ENCODE results near the gene ATP8A1. TPM values are rescaled to one million over a fixed set of nuclear protein-coding genes. Genes with fewer than 3 reads are reported as not detected.

ATP8A1 gene
- total RNA-seq, 2 donors from 2014 or later: 17.0 to 29.2 TPM

GRCh38 chr4:42453612-42454011 is 203.3 kb downstream of the ATP8A1 start:
- Mint-ChIP-seq H3K27ac (no peak overlapping the region), H3K36me3 (ENCODE audit: low read depth) (peaks cover 61% of the 10 kb centered on the region), H3K27me3 (no peaks in the 10 kb centered on the region), H3K4me3 (no peak overlapping the region), H3K9me3 (no peaks in the 10 kb centered on the region), H3K4me1 (no peaks in the 10 kb centered on the region)
- no peak for ATAC-seq (replicated peaks)

- no peak for ATAC-seq (replicated peaks)
Observed at GRCh38 chr4:42452823-42453222, 204.1 kb downstream of the ATP8A1 start.

GRCh38 chr4:42446823-42447222 is 210.1 kb downstream of the ATP8A1 start:
- Mint-ChIP-seq H3K9me3 (no peaks in the 10 kb centered on the region), H3K27me3 (no peaks in the 10 kb centered on the region), H3K36me3 (ENCODE audit: low read depth) (peaks cover 81% of the 10 kb centered on the region), H3K4me1 (no peaks in the 10 kb centered on the region), H3K27ac (no peak overlapping the region), H3K4me3 (no peak overlapping the region)
- no peak for ATAC-seq (replicated peaks)

More at GRCh38 chr4:42452823-42453222, 204.1 kb downstream of the ATP8A1 start:
- Mint-ChIP-seq H3K4me3 (no peak overlapping the region), H3K27me3 (no peaks in the 10 kb centered on the region), H3K36me3 (ENCODE audit: low read depth) (peaks cover 61% of the 10 kb centered on the region), H3K9me3 (no peaks in the 10 kb centered on the region), H3K4me1 (no peaks in the 10 kb centered on the region), H3K27ac (no peak overlapping the region)

GRCh38 chr4:42445038-42445437 is 211.9 kb downstream of the ATP8A1 start:
- peaks cover 75% of the 10 kb centered on the region for H3K36me3 Mint-ChIP-seq (ENCODE audit: low read depth)
- H3K27ac Mint-ChIP-seq: no peak overlapping the region
- H3K4me1 Mint-ChIP-seq: no peaks in the 10 kb centered on the region
- H3K9me3 Mint-ChIP-seq: no peaks in the 10 kb centered on the region
- no peak overlapping the region for H3K4me3 Mint-ChIP-seq
- H3K27me3 Mint-ChIP-seq: no peaks in the 10 kb centered on the region
- ATAC-seq (replicated peaks): peak; percentile 54

GRCh38 chr4:42442601-42443000 is 214.3 kb downstream of the ATP8A1 start:
- Mint-ChIP-seq H3K4me1 (no peaks in the 10 kb centered on the region), H3K4me3 (no peak overlapping the region), H3K9me3 (no peaks in the 10 kb centered on the region), H3K36me3 (ENCODE audit: low read depth) (peaks cover 86% of the 10 kb centered on the region), H3K27me3 (no peaks in the 10 kb centered on the region), H3K27ac (no peak overlapping the region)
- ATAC-seq (replicated peaks): no peak

GRCh38 chr4:42440083-42440482 is 216.8 kb downstream of the ATP8A1 start:
- Mint-ChIP-seq H3K4me1 (no peaks in the 10 kb centered on the region), H3K27ac (no peak overlapping the region), H3K36me3 (ENCODE audit: low read depth) (peaks cover 90% of the 10 kb centered on the region), H3K9me3 (no peaks in the 10 kb centered on the region), H3K27me3 (no peaks in the 10 kb centered on the region), H3K4me3 (no peak overlapping the region)
- ATAC-seq (replicated peaks): no peak

GRCh38 chr4:42436928-42437565 is 219.9 kb downstream of the ATP8A1 start:
- no peak overlapping the region for H3K27ac Mint-ChIP-seq
- H3K9me3 Mint-ChIP-seq: no peaks in the 10 kb centered on the region
- H3K4me1 Mint-ChIP-seq: no peaks in the 10 kb centered on the region
- H3K36me3 Mint-ChIP-seq (ENCODE audit: low read depth): peaks cover 73% of the 10 kb centered on the region
- H3K27me3 Mint-ChIP-seq: no peaks in the 10 kb centered on the region
- no peak for ATAC-seq (replicated peaks)
- no peak overlapping the region for H3K4me3 Mint-ChIP-seq

GRCh38 chr4:42428036-42428435 is 228.9 kb downstream of the ATP8A1 start:
- no peak overlapping the region for H3K4me3 Mint-ChIP-seq
- no peaks in the 10 kb centered on the region for H3K4me1 Mint-ChIP-seq

GRCh38 chr4:42425146-42426065 is 231.5 kb downstream of the ATP8A1 start:
- no peak overlapping the region for H3K27ac Mint-ChIP-seq
- H3K9me3 Mint-ChIP-seq: no peaks in the 10 kb centered on the region
- no peak overlapping the region for H3K4me3 Mint-ChIP-seq
- H3K27me3 Mint-ChIP-seq: no peaks in the 10 kb centered on the region
- no peaks in the 10 kb centered on the region for H3K4me1 Mint-ChIP-seq
- H3K36me3 Mint-ChIP-seq (ENCODE audit: low read depth): peaks cover 71% of the 10 kb centered on the region
- no peak for ATAC-seq (replicated peaks)

More at GRCh38 chr4:42428036-42428435, 228.9 kb downstream of the ATP8A1 start:
- ATAC-seq (replicated peaks): no peak
- no peaks in the 10 kb centered on the region for H3K9me3 Mint-ChIP-seq
- H3K36me3 Mint-ChIP-seq (ENCODE audit: low read depth): peaks cover 49% of the 10 kb centered on the region
- H3K27me3 Mint-ChIP-seq: no peaks in the 10 kb centered on the region
- H3K27ac Mint-ChIP-seq: no peak overlapping the region

GRCh38 chr4:42420140-42420539 is 236.8 kb downstream of the ATP8A1 start:
- Mint-ChIP-seq H3K4me3 (no peak overlapping the region), H3K36me3 (ENCODE audit: low read depth) (peaks cover 75% of the 10 kb centered on the region), H3K9me3 (no peaks in the 10 kb centered on the region), H3K27ac (no peak overlapping the region), H3K27me3 (no peaks in the 10 kb centered on the region), H3K4me1 (no peaks in the 10 kb centered on the region)
- ATAC-seq (replicated peaks): no peak

- H3K4me1 Mint-ChIP-seq: no peaks in the 10 kb centered on the region
- H3K9me3 Mint-ChIP-seq: no peaks in the 10 kb centered on the region
- ATAC-seq (replicated peaks): no peak
- peaks cover 88% of the 10 kb centered on the region for H3K36me3 Mint-ChIP-seq (ENCODE audit: low read depth)
- no peak overlapping the region for H3K27ac Mint-ChIP-seq
- no peaks in the 10 kb centered on the region for H3K27me3 Mint-ChIP-seq
- H3K4me3 Mint-ChIP-seq: no peak overlapping the region
Observed at GRCh38 chr4:42417550-42417949, 239.4 kb downstream of the ATP8A1 start.

GRCh38 chr4:42416017-42416416 is 240.9 kb downstream of the ATP8A1 start:
- H3K27me3 Mint-ChIP-seq: no peaks in the 10 kb centered on the region
- no peak for ATAC-seq (replicated peaks)
- no peak overlapping the region for H3K27ac Mint-ChIP-seq
- H3K4me3 Mint-ChIP-seq: no peak overlapping the region
- H3K4me1 Mint-ChIP-seq: no peaks in the 10 kb centered on the region
- H3K36me3 Mint-ChIP-seq (ENCODE audit: low read depth): peaks cover 88% of the 10 kb centered on the region
- no peaks in the 10 kb centered on the region for H3K9me3 Mint-ChIP-seq

- H3K36me3 Mint-ChIP-seq (ENCODE audit: low read depth): peaks cover 88% of the 10 kb centered on the region
- no peaks in the 10 kb centered on the region for H3K9me3 Mint-ChIP-seq
- ATAC-seq (replicated peaks): no peak
- H3K27ac Mint-ChIP-seq: no peak overlapping the region
- no peaks in the 10 kb centered on the region for H3K4me1 Mint-ChIP-seq
- no peaks in the 10 kb centered on the region for H3K27me3 Mint-ChIP-seq
- H3K4me3 Mint-ChIP-seq: no peak overlapping the region
Observed at GRCh38 chr4:42415281-42415680, 241.6 kb downstream of the ATP8A1 start.

GRCh38 chr4:42412251-42412650 is 244.7 kb downstream of the ATP8A1 start:
- peaks cover 70% of the 10 kb centered on the region for H3K36me3 Mint-ChIP-seq (ENCODE audit: low read depth)

GRCh38 chr4:42411803-42412202 is 245.1 kb downstream of the ATP8A1 start:
- no peak for ATAC-seq (replicated peaks)
- H3K9me3 Mint-ChIP-seq: no peaks in the 10 kb centered on the region
- H3K4me1 Mint-ChIP-seq: no peaks in the 10 kb centered on the region
- no peak overlapping the region for H3K4me3 Mint-ChIP-seq
- peaks cover 70% of the 10 kb centered on the region for H3K36me3 Mint-ChIP-seq (ENCODE audit: low read depth)
- H3K27ac Mint-ChIP-seq: no peak overlapping the region
- H3K27me3 Mint-ChIP-seq: no peaks in the 10 kb centered on the region

More at GRCh38 chr4:42412251-42412650, 244.7 kb downstream of the ATP8A1 start:
- H3K27me3 Mint-ChIP-seq: no peaks in the 10 kb centered on the region
- no peaks in the 10 kb centered on the region for H3K4me1 Mint-ChIP-seq
- ATAC-seq (replicated peaks): no peak
- no peak overlapping the region for H3K4me3 Mint-ChIP-seq
- no peak overlapping the region for H3K27ac Mint-ChIP-seq
- H3K9me3 Mint-ChIP-seq: no peaks in the 10 kb centered on the region
